Hematopoietic multipotent progenitor cell (in vitro differentiated cells): Measurements from ENCODE around the gene ARHGEF40. TPM values are rescaled to one million over a fixed set of nuclear protein-coding genes. Genes with fewer than 3 reads are reported as not detected.
A peak's percentile ranks its signal among the peaks of the same experiment; 100 is the strongest.

Source experiments
- DNase-seq, 3 donors: peaks; one replicate each; pipeline ENCODE4 v3.0.0-alpha.2; 2011 to 2015; ENCODE audit warnings: low read depth in 2 of 3, low spot score in 2 of 3
- total RNA-seq: library from RNA; depleted of rRNA; stranded (reverse); fragments of >200 nt; gene quantifications from one replicate; pipeline ENCODE4 v1.2.3, GENCODE V29; 2012

ARHGEF40 gene
- 35.5 TPM for total RNA-seq

DNA sequence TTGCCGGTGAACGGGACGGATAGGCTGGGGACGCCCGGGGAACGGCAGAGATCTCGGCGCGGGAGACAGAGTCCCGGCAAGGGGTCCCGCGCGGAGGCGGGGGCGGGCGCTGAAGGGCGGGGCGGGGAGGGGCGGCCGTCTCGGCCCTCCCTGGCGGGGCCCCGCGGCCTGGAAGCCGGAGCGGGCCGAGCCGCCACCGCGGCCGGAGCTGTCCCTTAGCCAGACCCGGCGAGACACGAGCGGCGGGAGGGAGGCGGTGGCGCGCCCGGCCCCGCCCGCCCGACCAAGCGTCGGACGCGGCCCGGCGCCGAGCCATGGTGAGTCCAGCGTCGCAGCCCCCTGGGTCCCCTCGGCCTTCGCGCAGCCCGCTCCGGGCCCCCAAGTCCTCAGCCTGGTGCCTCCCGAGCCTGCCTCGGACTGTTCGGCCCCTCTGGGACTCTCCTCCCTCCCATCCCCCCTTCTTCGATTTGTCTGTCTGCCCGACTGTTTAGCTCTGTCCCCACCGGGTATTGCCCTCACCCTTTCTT lies at the start of gene ARHGEF40:
TSS of gene ARHGEF40 (plus strand) at position 222 of the 527 bp plus-strand sequence. CDS start at position 315, 93 bp downstream.
- no peak for DNase-seq

DNA sequence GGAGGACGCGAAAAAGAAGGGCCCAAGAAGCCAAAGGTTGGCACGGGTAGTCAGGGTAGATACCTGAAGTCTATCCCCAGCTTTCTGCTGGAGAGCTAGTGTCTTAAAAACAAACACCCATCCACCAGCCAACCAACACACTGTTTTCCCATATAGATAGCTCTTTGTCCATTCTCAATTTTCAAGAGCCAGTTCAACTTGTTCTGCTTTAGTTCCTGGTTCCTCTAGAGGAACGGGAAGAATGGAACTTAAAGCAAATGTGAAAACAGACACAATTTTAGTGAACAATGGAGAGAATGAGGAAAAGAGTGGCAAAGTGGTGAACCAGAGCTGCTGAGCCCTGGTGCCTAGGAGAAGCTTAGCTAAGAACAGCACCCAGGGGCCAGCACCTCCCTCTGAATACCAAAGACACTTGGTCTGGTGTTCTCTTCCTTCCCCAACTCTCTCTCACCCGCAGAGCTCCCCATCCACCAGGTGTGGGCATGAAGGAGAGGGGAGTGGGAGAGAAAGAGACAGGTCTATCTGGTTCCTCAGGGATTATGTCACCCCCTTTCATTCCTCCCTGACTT lies 49.0 kb upstream of the ARHGEF40 start:
- no peak for DNase-seq

- DNase-seq, result no peak
Measured at GRCh38 chr14:21022686-21023085, 47.4 kb upstream of the ARHGEF40 start.

- no peak for DNase-seq
Measured at GRCh38 chr14:21023174-21023573, 46.9 kb upstream of the ARHGEF40 start.

DNA sequence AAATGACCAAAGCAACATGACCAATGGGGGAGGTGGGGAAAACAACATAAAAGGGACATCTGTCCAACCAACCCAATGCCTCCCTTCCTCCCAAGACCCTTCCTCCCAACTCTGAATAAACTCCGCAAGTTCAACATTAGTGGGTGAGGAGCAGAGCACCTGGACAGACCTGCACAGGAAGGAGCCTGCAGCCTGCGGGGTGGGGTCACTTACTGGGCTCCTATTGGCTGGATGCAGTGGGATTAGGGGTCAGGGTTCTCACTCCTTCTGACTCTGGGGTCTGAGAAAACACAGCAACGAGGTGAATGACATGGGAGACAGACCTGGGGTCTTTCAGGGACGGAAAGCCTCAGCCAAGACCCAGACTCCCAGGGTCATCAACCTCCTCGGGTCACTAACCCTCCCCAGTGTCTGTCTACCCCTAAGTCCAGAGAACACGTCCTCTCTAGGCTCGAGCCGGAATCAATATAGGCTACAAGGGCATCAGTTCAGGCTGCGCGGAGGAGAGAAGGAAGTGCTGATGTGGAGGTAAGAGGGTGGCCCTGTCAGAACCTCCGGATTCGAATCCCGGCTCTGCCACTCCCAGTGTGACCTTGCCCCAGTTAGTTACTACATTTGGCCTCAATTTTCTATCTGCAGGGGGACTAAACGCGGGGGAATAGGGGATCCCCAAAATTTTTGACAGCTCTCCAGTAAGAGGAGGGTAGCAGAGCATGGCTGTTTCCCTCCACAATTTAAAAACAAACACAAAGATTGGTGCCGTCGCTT lies 46.1 kb upstream of the ARHGEF40 start:
- no peak for DNase-seq

DNA sequence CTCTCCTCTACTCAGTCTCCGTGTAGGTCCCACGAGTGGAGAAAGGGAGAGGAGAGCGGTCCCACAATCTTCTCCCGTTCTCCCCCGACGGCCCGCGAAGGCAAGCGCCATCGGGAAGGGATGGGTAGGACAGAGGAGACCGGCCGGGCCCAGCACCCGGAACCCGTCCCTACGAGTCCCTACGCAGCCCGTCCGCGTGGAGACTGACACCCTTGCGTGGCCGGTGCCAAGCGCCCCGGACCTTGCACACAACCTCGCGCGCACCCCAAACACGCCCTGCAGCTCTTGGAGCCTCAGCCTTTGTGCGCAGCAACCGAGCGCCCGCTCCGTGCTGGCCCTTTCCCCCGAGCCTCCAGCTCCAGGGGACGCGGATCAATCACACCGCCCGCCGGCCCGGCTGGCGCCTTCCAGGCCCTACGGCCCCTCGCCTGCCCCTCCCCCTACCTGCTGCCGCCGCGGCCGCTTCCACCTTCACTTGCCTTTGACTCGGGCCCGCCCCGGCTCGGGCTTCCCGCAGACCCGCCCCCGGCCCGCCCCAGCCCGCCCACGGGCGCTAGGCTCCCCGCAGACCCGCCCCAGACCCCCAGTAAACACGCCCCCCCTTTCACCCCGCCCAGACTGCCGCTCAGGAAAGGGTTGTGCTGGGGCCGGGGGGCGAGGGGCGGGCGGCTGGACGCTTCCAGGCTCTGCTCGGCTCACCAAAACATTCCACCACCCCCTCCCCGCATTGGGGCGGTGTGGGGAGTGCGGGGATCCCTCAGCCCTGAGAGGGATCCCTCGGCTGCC lies 45.3 kb upstream of the ARHGEF40 start, which contains the start of gene NDRG2:
TSS of gene NDRG2 (minus strand) at position 477 of the 786 bp plus-strand sequence. CDS start 1,746 bp downstream, outside the sequence.
- DNase-seq, result peak; percentile 52 to 79 (median 76)

DNA sequence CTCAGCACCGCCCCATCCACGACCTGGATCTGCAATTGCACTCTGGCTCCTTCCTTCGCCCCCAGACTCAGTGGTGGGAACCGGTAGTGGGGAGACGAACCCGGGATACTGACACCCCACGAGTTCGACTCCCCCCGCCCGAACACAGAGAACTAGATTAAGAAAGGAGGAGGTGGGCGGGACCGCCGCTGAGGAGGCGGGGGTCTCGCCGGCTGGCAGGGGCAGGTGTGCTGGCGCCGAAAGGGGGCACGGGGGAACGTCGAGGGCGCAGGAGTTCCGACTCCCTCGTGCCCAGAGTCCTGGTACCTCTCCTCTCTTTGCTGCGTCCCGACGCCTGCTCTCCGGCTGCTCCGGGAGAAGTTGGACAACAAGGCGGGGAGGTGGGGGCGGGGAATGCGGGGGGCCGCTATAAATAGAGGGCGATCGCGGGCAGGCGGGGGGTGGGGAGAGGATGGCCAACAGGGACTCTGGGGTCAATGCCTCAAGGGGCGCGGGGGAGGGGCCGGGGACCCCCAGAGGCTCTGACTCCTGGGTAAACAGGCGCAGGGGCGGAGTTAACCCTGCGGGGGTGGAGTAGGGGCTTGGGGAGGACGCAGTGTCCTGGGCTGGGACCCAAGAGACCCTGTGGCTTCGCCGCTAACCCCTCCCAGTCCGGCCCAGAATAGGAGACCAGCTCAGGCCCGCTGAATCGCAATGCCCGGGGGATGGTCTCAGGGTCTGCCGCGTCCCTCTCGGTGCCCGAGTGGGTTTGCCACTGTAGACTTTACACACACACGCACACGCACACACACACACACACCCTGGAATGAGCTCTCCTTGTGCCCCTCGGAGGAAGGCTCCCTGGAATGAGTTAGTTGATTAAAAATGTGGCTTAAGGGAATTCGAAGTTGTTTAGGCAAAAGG lies 44.5 kb upstream of the ARHGEF40 start:
- DNase-seq, result no peak

DNA sequence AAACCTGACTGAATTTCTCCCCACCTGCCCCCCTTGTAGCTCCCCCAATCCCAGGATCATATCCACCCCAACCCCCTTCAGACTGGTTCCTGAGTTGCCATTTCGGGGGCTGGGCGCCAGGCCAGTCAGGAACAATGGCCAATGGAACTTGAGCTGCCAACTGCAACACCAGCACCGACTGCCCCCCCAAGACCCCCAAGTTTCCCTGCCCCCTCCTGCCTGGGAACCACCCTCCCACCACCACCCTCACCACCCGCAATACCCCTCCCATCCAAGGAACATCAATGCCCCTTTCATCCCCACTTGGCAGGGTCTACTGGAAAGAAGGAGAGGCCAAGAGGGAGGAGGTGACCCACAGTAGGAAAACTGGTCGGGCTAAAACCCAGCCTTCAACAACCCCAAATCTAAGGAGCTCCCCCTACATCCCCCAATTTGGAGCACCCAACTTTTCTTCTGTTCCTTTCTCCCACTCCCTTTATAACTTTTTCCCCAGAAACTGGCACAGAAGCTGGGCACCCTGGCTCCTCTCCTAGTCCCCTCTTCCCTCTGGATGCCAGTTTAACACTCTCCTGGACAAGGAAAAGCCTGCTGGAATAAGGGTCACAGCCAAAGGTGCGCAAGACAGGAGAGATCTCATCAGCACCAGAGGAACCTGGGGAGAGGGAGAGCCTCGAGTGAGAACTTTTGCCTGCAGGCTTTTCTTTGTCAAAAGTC lies 43.7 kb upstream of the ARHGEF40 start:
- no peak for DNase-seq

- DNase-seq, result no peak
Measured at GRCh38 chr14:21026988-21027315, 43.2 kb upstream of the ARHGEF40 start.

DNA sequence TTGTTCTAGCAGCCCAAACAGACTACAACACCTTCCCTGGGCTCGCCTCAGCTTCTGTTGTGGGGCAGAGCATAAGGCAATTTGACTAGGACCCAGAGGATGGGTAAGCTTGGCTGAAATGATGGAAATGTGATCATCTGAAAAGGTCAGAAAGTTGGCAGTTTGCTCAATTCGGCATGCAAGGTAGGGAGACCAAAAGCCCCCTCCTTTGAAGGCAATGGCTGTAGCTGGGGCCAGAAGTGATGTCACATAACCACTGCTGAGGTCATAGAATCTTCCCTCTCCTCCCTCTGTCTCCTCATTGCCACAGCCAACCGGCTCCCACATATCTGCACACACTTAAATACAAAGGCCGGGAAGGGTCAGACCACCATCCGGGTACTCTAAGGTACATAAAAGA lies 40.2 kb upstream of the ARHGEF40 start, which contains the start of gene TPPP2:
TSS of gene TPPP2 (plus strand) at position 301 of the 400 bp plus-strand sequence. CDS start 365 bp downstream, outside the sequence.
- DNase-seq, result no peak

- DNase-seq, result no peak
Measured at GRCh38 chr14:21030531-21030930, 39.6 kb upstream of the ARHGEF40 start.

DNA sequence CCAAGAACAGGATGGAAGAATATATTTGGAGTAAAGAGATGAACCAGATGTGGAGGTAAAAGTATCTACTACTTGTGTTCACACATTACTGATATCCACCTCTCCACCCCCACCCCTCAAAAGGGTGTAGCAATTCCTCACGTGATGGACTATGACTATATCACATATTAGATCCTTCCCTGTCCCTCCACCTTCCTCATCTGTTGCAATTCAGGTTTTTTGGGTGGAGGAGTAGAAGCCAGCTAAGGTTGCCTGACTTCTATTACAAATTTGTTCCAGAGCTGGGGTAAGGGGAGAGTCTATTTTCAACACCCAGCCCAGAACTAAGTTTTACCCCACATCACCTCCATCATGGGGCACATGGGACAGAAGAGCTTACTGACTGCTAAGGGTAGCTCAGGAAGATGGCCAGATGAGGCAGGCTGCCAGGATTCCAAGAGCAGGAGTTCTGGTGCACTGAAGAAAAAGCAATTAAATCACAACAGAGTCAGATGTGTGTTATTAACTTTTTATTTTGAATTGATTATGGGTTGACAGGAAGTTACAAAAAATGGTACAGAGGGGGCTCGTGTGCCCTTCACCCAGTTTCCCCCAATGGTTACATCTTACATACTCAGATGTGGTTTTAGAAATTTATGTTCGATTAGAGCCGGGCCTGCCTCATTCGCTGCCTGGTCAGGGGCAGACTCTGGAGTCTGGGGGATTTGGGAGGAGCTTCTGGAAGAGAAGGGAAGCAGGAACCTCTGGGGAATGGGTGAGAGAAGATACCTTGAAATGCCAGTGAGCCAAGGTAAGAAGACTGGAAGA lies 37.6 kb upstream of the ARHGEF40 start:
- no peak for DNase-seq

- no peak for DNase-seq
Measured at GRCh38 chr14:21033133-21033698, 36.9 kb upstream of the ARHGEF40 start.

- no peak for DNase-seq
Measured at GRCh38 chr14:21034707-21035106, 35.4 kb upstream of the ARHGEF40 start, which contains the start of gene RNASE13. TSS of gene RNASE13 (minus strand) at chr14:21034807. CDS start at chr14:21034288, 519 bp downstream.

- no peak for DNase-seq
Measured at GRCh38 chr14:21036751-21037150, 33.4 kb upstream of the ARHGEF40 start.

DNA sequence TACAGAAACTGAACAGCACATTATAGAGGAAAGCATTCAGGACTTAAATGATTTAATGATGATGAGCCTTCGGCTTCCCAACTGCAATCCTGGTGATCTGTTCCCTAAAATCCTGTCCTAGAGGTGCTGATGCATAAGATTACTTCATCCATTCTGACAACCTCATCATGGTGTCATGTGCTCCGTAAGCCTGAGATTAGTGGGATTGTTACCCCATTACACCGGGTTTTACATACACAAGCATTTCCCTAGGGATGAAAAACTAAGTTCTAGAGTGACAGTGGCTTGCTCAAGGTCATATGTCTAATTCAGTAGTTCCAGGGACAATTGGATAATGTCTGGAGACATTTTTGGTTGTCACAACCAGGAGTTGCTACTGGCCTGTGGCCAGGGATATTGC lies 32.9 kb upstream of the ARHGEF40 start:
- DNase-seq, result no peak

GRCh38 chr14:21038441-21039422 lies 31.4 kb upstream of the ARHGEF40 start:
- no peak for DNase-seq
